Endothelial cell (in vitro differentiated cells): ENCODE measurements around the gene ZNF8. TPM values are rescaled to one million over a fixed set of nuclear protein-coding genes. Genes with fewer than 3 reads are reported as not detected.
"Not testable (repeated sequence)": the region's sequence is repeated elsewhere in the genome, so short reads cannot be mapped to it uniquely, and the experiment has no call there.

Source experiments
- DNase-seq: peaks from one replicate; pipeline ENCODE4 v3.0.0; 2021; ENCODE audit warnings: low spot score
- H3K27ac Mint-ChIP-seq: one replicate; pipeline ENCODE4 v1.8.0; 2021; ENCODE audit warnings: mixed read lengths, inconsistent platforms; ENCODE audit not compliant: unreplicated experiment
- H3K27me3 Mint-ChIP-seq: one replicate; pipeline ENCODE4 v1.8.0; 2021; ENCODE audit warnings: mild to moderate bottlenecking, moderate library complexity, mixed read lengths, inconsistent platforms; ENCODE audit not compliant: unreplicated experiment
- H3K36me3 Mint-ChIP-seq: one replicate; pipeline ENCODE4 v1.8.0; 2021; ENCODE audit warnings: mild to moderate bottlenecking, low read depth, mixed read lengths, inconsistent platforms; ENCODE audit not compliant: unreplicated experiment
- H3K4me1 Mint-ChIP-seq: one replicate; pipeline ENCODE4 v1.8.0; 2021; ENCODE audit warnings: mild to moderate bottlenecking, mixed read lengths, inconsistent platforms; ENCODE audit not compliant: unreplicated experiment
- H3K4me3 Mint-ChIP-seq: one replicate; pipeline ENCODE4 v1.8.0; 2021; ENCODE audit warnings: mild to moderate bottlenecking, mixed read lengths, inconsistent platforms; ENCODE audit not compliant: unreplicated experiment
- H3K9me3 Mint-ChIP-seq: one replicate; pipeline ENCODE4 v1.8.0; 2021; ENCODE audit warnings: mixed read lengths, inconsistent platforms; ENCODE audit not compliant: unreplicated experiment
- total RNA-seq: library from RNA; stranded (reverse); fragmentation: NEBNext Ultra II Directional; extraction: Animal tissue kit (Norgen Biotek cat#: 25700); gene quantifications from one replicate; pipeline ENCODE4 v1.2.1, GENCODE V29; 2021; ENCODE audit not compliant: unreplicated experiment
- TF ChIP-seq, protein P1 (sequence below): fragments of 200-600 bp; sonication (generic); IDR thresholded peaks from one replicate; pipeline ENCODE4 v1.5.0; 2021; ENCODE audit warnings: antibody characterized with exemption; ENCODE audit not compliant: unreplicated experiment

ZNF8 gene
- total RNA-seq, 1 donor from 2014 or later = 11.2 TPM

DNA sequence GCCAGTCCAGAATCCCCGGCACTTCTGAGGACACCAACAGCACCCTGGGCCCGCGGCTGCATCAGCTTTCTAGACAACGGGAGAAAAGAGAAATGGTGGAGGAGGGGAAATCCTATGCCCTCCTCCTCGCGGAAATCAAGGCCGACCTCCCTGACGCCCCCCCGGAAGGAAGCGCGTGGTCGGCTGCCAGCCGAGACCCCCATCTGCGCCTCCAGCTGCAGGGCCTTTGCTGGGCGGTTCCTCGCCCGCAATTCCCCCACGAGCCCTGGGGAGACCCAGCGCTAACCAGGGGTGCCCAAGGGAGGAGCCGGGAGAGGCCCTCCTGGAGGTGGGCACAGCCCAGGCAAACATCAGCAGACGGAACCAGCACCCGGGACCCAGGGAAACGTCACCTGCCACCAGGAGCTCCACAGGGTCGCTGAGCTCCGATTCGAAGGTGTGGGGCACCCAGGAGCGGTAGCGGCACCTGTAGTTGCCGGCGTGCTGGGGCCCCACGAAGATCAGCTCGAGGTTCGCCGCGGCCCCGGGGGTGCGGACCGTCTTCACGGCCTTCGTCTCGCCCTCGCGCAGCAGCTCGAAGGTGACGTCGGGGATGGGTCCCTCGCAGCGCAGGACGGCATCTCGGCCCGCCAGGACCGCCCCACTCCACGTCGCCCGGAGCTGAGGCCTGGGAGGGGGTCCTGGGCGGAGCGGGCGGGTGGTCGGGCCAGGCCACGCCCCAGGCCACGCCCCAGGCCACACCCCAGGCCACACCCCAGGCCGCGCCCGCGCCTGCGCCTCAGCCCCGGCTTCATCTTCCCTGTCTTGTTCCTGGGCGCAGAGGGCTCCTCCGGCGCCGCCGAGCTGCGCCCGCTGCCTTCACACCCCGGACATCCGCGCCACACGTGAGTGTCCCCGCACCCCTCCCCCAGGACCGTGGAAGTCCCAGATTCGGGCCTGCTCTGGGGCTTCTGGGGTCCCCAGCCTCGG lies 68.5 kb downstream of the ZNF8 start:
- TF ChIP-seq, protein P1, sequence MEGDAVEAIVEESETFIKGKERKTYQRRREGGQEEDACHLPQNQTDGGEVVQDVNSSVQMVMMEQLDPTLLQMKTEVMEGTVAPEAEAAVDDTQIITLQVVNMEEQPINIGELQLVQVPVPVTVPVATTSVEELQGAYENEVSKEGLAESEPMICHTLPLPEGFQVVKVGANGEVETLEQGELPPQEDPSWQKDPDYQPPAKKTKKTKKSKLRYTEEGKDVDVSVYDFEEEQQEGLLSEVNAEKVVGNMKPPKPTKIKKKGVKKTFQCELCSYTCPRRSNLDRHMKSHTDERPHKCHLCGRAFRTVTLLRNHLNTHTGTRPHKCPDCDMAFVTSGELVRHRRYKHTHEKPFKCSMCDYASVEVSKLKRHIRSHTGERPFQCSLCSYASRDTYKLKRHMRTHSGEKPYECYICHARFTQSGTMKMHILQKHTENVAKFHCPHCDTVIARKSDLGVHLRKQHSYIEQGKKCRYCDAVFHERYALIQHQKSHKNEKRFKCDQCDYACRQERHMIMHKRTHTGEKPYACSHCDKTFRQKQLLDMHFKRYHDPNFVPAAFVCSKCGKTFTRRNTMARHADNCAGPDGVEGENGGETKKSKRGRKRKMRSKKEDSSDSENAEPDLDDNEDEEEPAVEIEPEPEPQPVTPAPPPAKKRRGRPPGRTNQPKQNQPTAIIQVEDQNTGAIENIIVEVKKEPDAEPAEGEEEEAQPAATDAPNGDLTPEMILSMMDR = no peak
- DNase-seq = peak; percentile 64
- Mint-ChIP-seq H3K36me3 (peaks cover 12% of the 10 kb centered on the region), H3K27me3 (peaks cover 5% of the 10 kb centered on the region), H3K9me3 (no peaks in the 10 kb centered on the region), H3K4me1 (peaks cover 12% of the 10 kb centered on the region), H3K4me3 (peak overlapping the region; percentile 97), H3K27ac (peak overlapping the region; percentile 72)

DNA sequence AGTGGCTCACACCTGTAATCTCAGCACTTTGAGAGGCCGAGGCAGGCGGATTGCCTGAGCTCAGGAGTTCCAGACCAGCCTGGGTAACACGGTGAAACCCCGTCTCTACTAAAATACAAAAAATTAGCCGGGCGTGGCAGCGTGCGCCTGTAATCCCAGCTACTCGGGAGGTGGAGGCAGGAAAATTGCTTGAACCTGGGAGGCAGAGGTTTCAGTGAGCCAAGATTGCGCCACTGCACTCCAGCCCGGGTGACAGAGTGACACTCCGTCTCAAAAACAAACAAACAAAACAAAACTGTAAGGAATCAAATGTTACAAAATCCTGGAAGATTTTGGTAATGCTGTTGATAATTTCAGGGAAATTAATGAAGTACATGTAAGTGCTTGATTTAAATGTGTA lies 69.3 kb downstream of the ZNF8 start:
- H3K4me3 Mint-ChIP-seq = peak overlapping the region; percentile 97
- H3K4me1 Mint-ChIP-seq = peaks cover 12% of the 10 kb centered on the region
- H3K36me3 Mint-ChIP-seq = peaks cover 12% of the 10 kb centered on the region
- not testable (repeated sequence) for H3K9me3 Mint-ChIP-seq, H3K27ac Mint-ChIP-seq, DNase-seq, H3K27me3 Mint-ChIP-seq

DNA sequence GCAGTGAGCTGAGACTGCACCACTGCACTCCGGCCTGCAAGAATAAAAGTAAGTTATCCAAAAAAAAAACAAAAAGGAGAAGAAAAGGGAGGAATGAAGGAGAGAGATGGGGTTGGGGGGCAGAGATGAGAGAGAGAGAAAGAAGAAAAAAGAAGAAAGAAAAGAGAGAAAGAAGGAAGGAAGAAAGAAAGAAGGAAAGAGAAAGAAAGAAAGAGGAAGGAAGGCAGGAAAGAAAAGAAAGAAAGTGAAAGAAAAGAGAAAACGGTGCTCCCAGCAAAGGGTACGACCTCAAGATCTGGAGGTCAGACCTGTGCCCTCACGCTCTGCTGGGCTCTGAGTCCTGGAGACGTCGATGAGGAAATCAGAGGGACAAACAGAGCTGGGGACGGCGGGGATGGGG lies 70.8 kb downstream of the ZNF8 start:
- H3K9me3 Mint-ChIP-seq = no peaks in the 10 kb centered on the region
- no peak for DNase-seq
- peaks cover 8% of the 10 kb centered on the region for H3K27me3 Mint-ChIP-seq
- peak overlapping the region; percentile 54 for H3K4me3 Mint-ChIP-seq
- H3K4me1 Mint-ChIP-seq = peaks cover 12% of the 10 kb centered on the region
- H3K36me3 Mint-ChIP-seq = peaks cover 12% of the 10 kb centered on the region
- peak overlapping the region; percentile 77 for H3K27ac Mint-ChIP-seq
- TF ChIP-seq, protein P1 = no peak

DNA sequence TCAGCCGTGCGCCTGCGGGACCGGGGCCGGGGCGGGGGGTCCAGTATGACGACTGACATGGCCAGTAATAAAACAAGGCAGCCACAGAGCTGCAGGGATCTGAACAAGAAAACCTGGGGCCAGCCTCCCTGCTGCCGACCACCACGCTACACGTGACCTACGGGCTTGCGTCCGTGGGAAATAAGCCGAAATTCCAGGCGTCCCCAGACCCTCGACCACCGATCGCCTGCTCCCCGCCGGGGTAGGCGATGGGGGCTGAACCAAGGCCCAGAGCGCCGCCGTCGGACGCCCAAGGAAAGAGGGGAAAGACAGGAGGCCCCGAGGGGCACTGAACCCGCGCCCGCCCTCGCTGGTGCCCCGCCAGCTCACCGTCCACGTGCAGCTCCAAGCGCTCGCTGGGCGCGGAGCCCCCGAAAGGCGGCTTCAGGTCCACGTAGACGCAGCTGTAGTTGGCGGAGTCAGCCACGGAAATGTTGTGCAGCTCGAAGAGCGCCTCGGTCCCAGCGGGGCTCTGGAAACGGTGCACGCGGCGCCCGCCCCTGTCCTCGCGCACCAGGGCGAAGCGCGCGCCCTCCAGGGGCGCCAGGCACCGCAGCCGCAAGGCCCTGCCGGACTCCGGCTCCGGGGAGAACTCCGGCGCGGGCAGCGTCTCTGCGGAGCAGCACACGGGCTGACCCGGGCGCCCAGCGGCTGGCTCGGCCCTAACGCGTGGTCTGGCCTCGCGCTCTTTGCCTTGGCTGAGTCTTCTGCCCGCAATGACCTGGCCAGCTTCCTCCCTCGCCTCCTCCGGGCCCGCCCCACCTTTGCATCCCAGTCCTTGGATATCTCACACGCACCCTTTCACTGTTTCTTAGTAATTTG lies 71.5 kb downstream of the ZNF8 start:
- Mint-ChIP-seq H3K4me1 (peaks cover 12% of the 10 kb centered on the region), H3K9me3 (no peaks in the 10 kb centered on the region), H3K4me3 (no peak overlapping the region), H3K27me3 (peaks cover 10% of the 10 kb centered on the region), H3K27ac (no peak overlapping the region), H3K36me3 (peaks cover 12% of the 10 kb centered on the region)
- TF ChIP-seq, protein P1 = no peak
- DNase-seq = no peak

DNA sequence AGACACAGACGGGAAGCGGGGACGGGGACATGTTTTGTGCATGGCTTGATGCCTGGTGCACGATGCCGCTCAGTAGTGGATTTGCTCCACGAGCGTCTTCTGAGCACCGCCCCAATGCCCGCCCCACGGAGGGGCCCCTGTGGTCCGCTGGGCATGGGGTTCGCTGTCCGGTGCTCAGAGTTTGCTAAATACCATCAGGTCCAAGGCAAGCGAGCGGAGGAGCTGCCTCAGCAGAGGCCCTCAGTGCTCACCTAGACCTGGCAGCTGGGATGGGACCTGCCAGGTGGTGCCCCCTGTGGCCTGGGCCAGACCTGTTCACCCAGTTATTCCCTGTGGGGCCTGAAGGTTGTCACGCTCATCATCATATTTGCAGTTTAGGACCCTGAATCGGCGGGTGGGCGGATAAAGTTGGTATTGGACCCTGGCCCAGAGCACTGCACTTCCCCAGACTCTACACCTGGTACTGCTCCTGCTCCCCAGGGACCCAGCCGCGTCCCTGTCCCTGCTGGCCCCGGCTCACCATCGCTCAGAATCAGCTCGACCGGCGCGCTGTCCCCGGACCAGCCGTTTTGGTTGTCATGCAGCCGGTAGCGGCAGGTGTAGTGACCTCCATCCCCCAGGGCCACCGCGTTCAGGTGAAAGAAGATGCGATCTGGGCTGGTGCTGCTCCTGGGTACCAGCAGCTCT lies 72.3 kb downstream of the ZNF8 start:
- DNase-seq = no peak
- Mint-ChIP-seq H3K27me3 (peaks cover 14% of the 10 kb centered on the region), H3K4me3 (no peak overlapping the region), H3K9me3 (no peaks in the 10 kb centered on the region), H3K27ac (no peak overlapping the region), H3K36me3 (peaks cover 12% of the 10 kb centered on the region), H3K4me1 (peaks cover 6% of the 10 kb centered on the region)
- TF ChIP-seq, protein P1 = no peak
